GM12878 (cell line): ENCODE data around the gene PLXNB2. TPM values are rescaled to one million over a fixed set of nuclear protein-coding genes. Genes with fewer than 3 reads are reported as not detected.

Experiments used
- ATF2 ChIP-seq: IDR thresholded peaks from 2 replicates; pipeline ENCODE4 v1.6.1; 2012; ENCODE audit warnings: low read length, inconsistent platforms
- EP300 ChIP-seq, 2 experiments: fragments of 150-350 bp in 1 of 2; IDR thresholded peaks; 2 replicates each; pipeline ENCODE4 v1.6.1; 2011 to 2012; ENCODE audit warnings: low read depth in 2 of 2, low read length in 2 of 2, borderline replicate concordance in 1 of 2, improper control_type of control experiment in 1 of 2, inconsistent platforms in 1 of 2; ENCODE audit not compliant: control insufficient read depth in 1 of 2
- ETV6 ChIP-seq, 2 experiments: fragments of 450-650 bp in 1 of 2; IDR thresholded peaks in 1 of 2; conservative IDR thresholded peaks in 1 of 2; 2 replicates each; pipeline ENCODE4 v1.6.1; 2014; ENCODE audit warnings: antibody characterized with exemption in 1 of 2, borderline replicate concordance in 1 of 2, low read depth in 1 of 2, mild to moderate bottlenecking in 1 of 2, moderate library complexity in 1 of 2
- FOS ChIP-seq: IDR thresholded peaks from 3 replicates; pipeline ENCODE4 v1.6.1; 2011; ENCODE audit warnings: borderline replicate concordance; ENCODE audit not compliant: insufficient read length; ENCODE audit errors: extremely low read depth
- FOXM1 ChIP-seq: IDR thresholded peaks from 2 replicates; pipeline ENCODE4 v1.6.1; 2012; ENCODE audit warnings: low read depth, mild to moderate bottlenecking, inconsistent platforms, low read length, moderate library complexity
- HCFC1 ChIP-seq: fragments of 150-350 bp; IDR thresholded peaks from 2 replicates; pipeline ENCODE4 v1.6.1; 2014; ENCODE audit warnings: low read length
- IRF4 ChIP-seq: IDR thresholded peaks from 2 replicates; pipeline ENCODE4 v1.6.1; 2011; ENCODE audit warnings: low read depth, low read length
- MYC ChIP-seq: IDR thresholded peaks from 2 replicates; pipeline ENCODE4 v1.6.1; 2011; ENCODE audit warnings: mild to moderate bottlenecking, low read length, moderate library complexity, inconsistent platforms; ENCODE audit not compliant: insufficient read depth, insufficient replicate concordance, insufficient read length, severe bottlenecking
- NFIC ChIP-seq: IDR thresholded peaks from 2 replicates; pipeline ENCODE4 v1.6.1; 2012; ENCODE audit warnings: low read depth, mild to moderate bottlenecking, inconsistent platforms, low read length, moderate library complexity
- NFYB ChIP-seq: IDR thresholded peaks from 2 replicates; pipeline ENCODE4 v1.6.1; 2011; ENCODE audit warnings: low read depth, mild to moderate bottlenecking, low read length, improper control_type of control experiment, moderate library complexity; ENCODE audit not compliant: insufficient read depth
- NR2F1 ChIP-seq: fragments of 450-650 bp; conservative IDR thresholded peaks from 2 replicates; pipeline ENCODE4 v1.6.1; 2017; ENCODE audit warnings: mild to moderate bottlenecking
- NRF1 ChIP-seq: conservative IDR thresholded peaks from 2 replicates; pipeline ENCODE4 v1.6.1; 2011; ENCODE audit warnings: mild to moderate bottlenecking, low read depth, low read length, improper control_type of control experiment
- POLR2A ChIP-seq: IDR thresholded peaks from 2 replicates; pipeline ENCODE4 v1.6.1; 2011; ENCODE audit warnings: low read depth, mild to moderate bottlenecking, low read length
- POLR2AphosphoS2 ChIP-seq: IDR thresholded peaks from 2 replicates; pipeline ENCODE4 v1.6.1; 2011; ENCODE audit warnings: low read depth, mild to moderate bottlenecking, low read length, improper control_type of control experiment, moderate library complexity
- RAD21 ChIP-seq: IDR thresholded peaks from 2 replicates; pipeline ENCODE4 v1.6.1; 2011; ENCODE audit warnings: mild to moderate bottlenecking, low read depth, low read length, moderate library complexity; ENCODE audit not compliant: insufficient read depth
- RAD51 ChIP-seq: fragments of 450-650 bp; IDR thresholded peaks from 2 replicates; pipeline ENCODE4 v1.6.1; 2016; ENCODE audit warnings: moderate library complexity, mild to moderate bottlenecking, inconsistent platforms
- RBBP5 ChIP-seq: fragments of 200-600 bp; sonication (generic); conservative IDR thresholded peaks from 2 replicates; pipeline ENCODE4 v1.6.1; 2016
- RFX5 ChIP-seq: IDR thresholded peaks from 2 replicates; pipeline ENCODE4 v1.6.1; 2011; ENCODE audit warnings: low read depth, low read length, improper control_type of control experiment
- RUNX3 ChIP-seq: IDR thresholded peaks from 2 replicates; pipeline ENCODE4 v1.6.1; 2012; ENCODE audit warnings: low read length, inconsistent platforms
- SRF ChIP-seq, 2 experiments: IDR thresholded peaks; 2 replicates each; pipeline ENCODE4 v1.6.1; 2011; ENCODE audit warnings: low read depth in 2 of 2, low read length in 2 of 2, mild to moderate bottlenecking in 1 of 2, moderate library complexity in 1 of 2
- ZBTB4 ChIP-seq: fragments of 450-650 bp; formaldehyde crosslinking; IDR thresholded peaks from 2 replicates; pipeline ENCODE4 v1.4.0; 2022; ENCODE audit warnings: mild to moderate bottlenecking, moderate library complexity
- ZNF207 ChIP-seq: fragments of 450-650 bp; IDR thresholded peaks from 2 replicates; pipeline ENCODE4 v1.6.1; 2014; ENCODE audit warnings: antibody characterized with exemption, mild to moderate bottlenecking, borderline replicate concordance
- ZNF687 ChIP-seq: fragments of 450-650 bp; IDR thresholded peaks from 2 replicates; pipeline ENCODE4 v1.6.1; 2017; ENCODE audit warnings: mild to moderate bottlenecking, moderate library complexity
- polyA plus RNA-seq, 11 experiments: library from polyadenylated mRNA; depleted of rRNA in 4 of 11; unstranded in 6 of 11; stranded (reverse) in 5 of 11; fragments of >200 nt; fragmentation: Nextera tagmentation in 4 of 11; fragmentation: Illumina TruSeq in 1 of 11; extraction: Ambion mirVana in 4 of 11; extraction: Trizol in 1 of 11; gene quantifications; 1 replicate in 1 of 11; 2 replicates in 10 of 11; pipeline versions ENCODE4 v1.2.1 to v1.2.3, GENCODE V29; 2011 to 2016; ENCODE audit warnings: inconsistent platforms in 2 of 11, missing spikeins in 2 of 11, low read depth in 1 of 11
- total RNA-seq, 4 experiments: library from RNA; depleted of rRNA in 3 of 4; stranded (reverse); fragments of >200 nt in 3 of 4; fragmentation: Illumina TruSeq in 1 of 4; extraction: Trizol in 1 of 4; gene quantifications; 2 replicates each; pipeline versions ENCODE4 v1.2.1 to v1.2.3, GENCODE V29; 2013 to 2021

The PLXNB2 gene
- total and polyA plus RNA-seq, 10 of the 15 experiments (the other 5 are each of a cell fraction or from before 2014, with no cell fraction given), result 0.68 to 134 (median 41.9) TPM

- no peak for TF ChIP-seq ZBTB4
- no peak for TF ChIP-seq MYC
- no peak for TF ChIP-seq HCFC1
- TF ChIP-seq NRF1, result no peak
- no peak for TF ChIP-seq FOS
- no peak for TF ChIP-seq RBBP5
- TF ChIP-seq RFX5, result no peak
- TF ChIP-seq RUNX3, result peak; percentile 41; the same call in 1 of the 2 replicates
- TF ChIP-seq RAD21, result peak; percentile 93
- no peak for TF ChIP-seq IRF4
- no peak for TF ChIP-seq FOXM1
- no peak for TF ChIP-seq NFYB
- no peak for TF ChIP-seq EP300 (IDR thresholded peaks at IDR 0.05; ENCODE audit: borderline replicate concordance in 1 of 2, control insufficient read depth in 1 of 2, low read depth in 2 of 2, low read length in 2 of 2)
- no peak for TF ChIP-seq ATF2
- no peak for TF ChIP-seq NFIC
- no peak for TF ChIP-seq ETV6 (conservative IDR thresholded peaks at IDR 0.05 in 1 of 2, IDR thresholded peaks at IDR 0.05 in 1 of 2; ENCODE audit: borderline replicate concordance in 1 of 2, low read depth in 1 of 2)
- TF ChIP-seq POLR2AphosphoS2, result no peak
- no peak for TF ChIP-seq ZNF207
- no peak for TF ChIP-seq ZNF687
- no peak for TF ChIP-seq POLR2A
- no peak for TF ChIP-seq RAD51
- 0 out of 4 replicates have a peak, but pooled peaks of 1 of the 2 experiments have one; percentile 21 for TF ChIP-seq SRF (IDR thresholded peaks at IDR 0.05; ENCODE audit: low read depth in 2 of 2, low read length in 2 of 2)
- peak; percentile 65 for TF ChIP-seq NR2F1
Measured at GRCh38 chr22:50341977-50342650, 34.7 kb upstream of the PLXNB2 start (continued).
